OCI-LY1 (cell line): Measurements from ENCODE around the gene PRR5L.

Experiments used
- H2AFZ ChIP-seq: fragments of 200-600 bp; sonication (generic), shearing (Covaris generic); 2 replicates; pipeline ENCODE4 v1.6.0; 2014; ENCODE audit warnings: antibody characterized with exemption, mild to moderate bottlenecking, low read length
- H3F3A ChIP-seq: fragments of 200-600 bp; sonication (generic), shearing (Covaris generic); 2 replicates; pipeline ENCODE4 v1.6.0; 2014; ENCODE audit warnings: mild to moderate bottlenecking, antibody characterized with exemption, low read length, moderate library complexity; ENCODE audit not compliant: insufficient read depth
- H3K27ac ChIP-seq: fragments of 200-600 bp; sonication (generic); 2 replicates; pipeline ENCODE4 v1.5.1; 2014; ENCODE audit warnings: low read length, mixed run types, mild to moderate bottlenecking, low read depth; ENCODE audit not compliant: poor library complexity, severe bottlenecking
- H3K27me3 ChIP-seq: fragments of 200-600 bp; sonication (generic); 2 replicates; pipeline ENCODE4 v1.6.0; 2014; ENCODE audit warnings: antibody characterized with exemption, mild to moderate bottlenecking, low read length, moderate library complexity; ENCODE audit not compliant: insufficient read depth
- H3K36me3 ChIP-seq: fragments of 200-600 bp; sonication (generic); 2 replicates; pipeline ENCODE4 v1.6.1; 2014; ENCODE audit warnings: mild to moderate bottlenecking, antibody characterized with exemption, low read length, moderate library complexity, mixed read lengths; ENCODE audit not compliant: insufficient read depth
- H3K4me1 ChIP-seq: fragments of 200-600 bp; sonication (generic); 2 replicates; pipeline ENCODE4 v1.5.1; 2014; ENCODE audit warnings: mild to moderate bottlenecking, low read length, moderate library complexity; ENCODE audit not compliant: insufficient read depth, severe bottlenecking
- H3K4me2 ChIP-seq: fragments of 200-600 bp; sonication (generic), shearing (Covaris generic); 2 replicates; pipeline ENCODE4 v1.6.1; 2014; ENCODE audit warnings: low read length
- H3K4me3 ChIP-seq: fragments of 200-600 bp; sonication (generic); 2 replicates; pipeline ENCODE4 v1.5.1; 2014; ENCODE audit warnings: low read length, low read depth, mild to moderate bottlenecking, mixed read lengths; ENCODE audit not compliant: poor library complexity, severe bottlenecking
- H3K79me2 ChIP-seq: fragments of 200-600 bp; shearing (Covaris generic); 2 replicates; pipeline ENCODE4 v1.6.1; 2016; ENCODE audit warnings: mixed run types, low read length, mixed read lengths; ENCODE audit not compliant: insufficient read depth
- H3K9ac ChIP-seq: fragments of 200-600 bp; sonication (generic), shearing (Covaris generic); 2 replicates; pipeline ENCODE4 v1.6.1; 2014; ENCODE audit warnings: mild to moderate bottlenecking, low read length, mixed read lengths
- H3K9me2 ChIP-seq: fragments of 200-600 bp; sonication (generic), shearing (Covaris generic); 2 replicates; pipeline ENCODE4 v1.6.1; 2014; ENCODE audit warnings: low read depth, mild to moderate bottlenecking, low read length, mixed read lengths
- H3K9me3 ChIP-seq: fragments of 200-600 bp; shearing (Covaris generic); 2 replicates; pipeline ENCODE4 v1.6.1; 2014; ENCODE audit warnings: low read length, mixed read lengths
- H4K20me1 ChIP-seq: fragments of 200-600 bp; sonication (generic), shearing (Covaris generic); 2 replicates; pipeline ENCODE4 v1.6.0; 2016; ENCODE audit warnings: mild to moderate bottlenecking, low read length; ENCODE audit not compliant: insufficient read depth
- EZH2 ChIP-seq: fragments of 200-600 bp; sonication (generic), shearing (Covaris generic); IDR thresholded peaks from 2 replicates; pipeline ENCODE4 v1.8.0; 2017; ENCODE audit warnings: borderline replicate concordance, mixed run types, mild to moderate bottlenecking, antibody characterized with exemption, low read length, moderate library complexity, mixed read lengths
- TF ChIP-seq, protein P1 (sequence below): fragments of 200-600 bp; sonication (generic), shearing (Covaris generic); IDR thresholded peaks from 2 replicates; pipeline ENCODE4 v1.5.1; 2017; ENCODE audit warnings: mild to moderate bottlenecking, antibody characterized with exemption, low read length, moderate library complexity, mixed read lengths

The PRR5L gene

DNA sequence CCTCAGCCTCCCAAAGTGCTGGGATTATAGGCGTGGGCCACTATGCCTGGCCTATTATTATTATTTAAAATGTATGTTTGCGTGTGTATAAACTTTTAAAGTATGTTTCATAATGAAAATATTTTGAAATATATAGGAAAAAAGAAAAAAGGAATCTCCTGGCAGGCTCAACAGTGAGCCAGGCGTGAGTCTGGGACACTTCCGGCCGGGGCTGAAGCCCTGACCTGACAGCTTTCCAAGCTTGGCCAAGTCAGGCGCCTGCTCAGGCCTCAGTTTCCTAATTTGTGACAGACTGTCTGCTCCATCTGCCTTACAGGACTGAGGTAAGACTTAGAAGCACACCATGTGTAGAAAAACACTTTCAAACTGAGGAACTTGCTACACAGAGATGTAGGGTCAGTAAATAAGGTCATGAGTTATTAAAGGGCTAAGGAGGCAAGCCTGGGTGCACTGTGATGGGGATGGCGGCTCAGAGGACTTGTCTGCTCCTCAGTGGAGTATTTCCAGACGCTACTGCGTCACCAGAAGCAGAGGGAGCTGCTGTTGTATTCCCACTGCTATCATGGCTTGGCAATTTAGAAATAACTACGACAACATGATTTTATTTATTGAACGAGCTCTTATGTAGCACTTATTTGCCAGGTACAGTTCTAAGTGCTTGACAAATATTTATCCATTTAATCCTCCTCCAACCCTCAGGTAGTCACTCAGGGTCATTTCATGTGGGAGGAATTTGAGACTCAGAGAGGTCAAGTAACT is 100.1 kb downstream of the PRR5L start:
- 0 out of 2 replicates have a peak, but pooled peaks cover 4% of the 10 kb centered on the region for H3K27me3 ChIP-seq
- H3K9me2 ChIP-seq: no peaks in the 10 kb centered on the region
- H3K9ac ChIP-seq: no peak overlapping the region
- TF ChIP-seq EZH2: no peak
- TF ChIP-seq, protein P1, sequence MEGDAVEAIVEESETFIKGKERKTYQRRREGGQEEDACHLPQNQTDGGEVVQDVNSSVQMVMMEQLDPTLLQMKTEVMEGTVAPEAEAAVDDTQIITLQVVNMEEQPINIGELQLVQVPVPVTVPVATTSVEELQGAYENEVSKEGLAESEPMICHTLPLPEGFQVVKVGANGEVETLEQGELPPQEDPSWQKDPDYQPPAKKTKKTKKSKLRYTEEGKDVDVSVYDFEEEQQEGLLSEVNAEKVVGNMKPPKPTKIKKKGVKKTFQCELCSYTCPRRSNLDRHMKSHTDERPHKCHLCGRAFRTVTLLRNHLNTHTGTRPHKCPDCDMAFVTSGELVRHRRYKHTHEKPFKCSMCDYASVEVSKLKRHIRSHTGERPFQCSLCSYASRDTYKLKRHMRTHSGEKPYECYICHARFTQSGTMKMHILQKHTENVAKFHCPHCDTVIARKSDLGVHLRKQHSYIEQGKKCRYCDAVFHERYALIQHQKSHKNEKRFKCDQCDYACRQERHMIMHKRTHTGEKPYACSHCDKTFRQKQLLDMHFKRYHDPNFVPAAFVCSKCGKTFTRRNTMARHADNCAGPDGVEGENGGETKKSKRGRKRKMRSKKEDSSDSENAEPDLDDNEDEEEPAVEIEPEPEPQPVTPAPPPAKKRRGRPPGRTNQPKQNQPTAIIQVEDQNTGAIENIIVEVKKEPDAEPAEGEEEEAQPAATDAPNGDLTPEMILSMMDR: no peak
- H3K4me2 ChIP-seq: no peak overlapping the region
- H3F3A ChIP-seq: no peaks in the 10 kb centered on the region
- no peak overlapping the region for H3K4me3 ChIP-seq
- no peak overlapping the region for H2AFZ ChIP-seq
- no peaks in the 10 kb centered on the region for H4K20me1 ChIP-seq
- H3K79me2 ChIP-seq: no peaks in the 10 kb centered on the region
- no peak overlapping the region for H3K27ac ChIP-seq
- no peaks in the 10 kb centered on the region for H3K9me3 ChIP-seq
- no peaks in the 10 kb centered on the region for H3K36me3 ChIP-seq
- H3K4me1 ChIP-seq: no peaks in the 10 kb centered on the region

GRCh38 chr11:36398231-36398953 is 102.3 kb downstream of the PRR5L start:
- H2AFZ ChIP-seq: no peak overlapping the region
- no peak overlapping the region for H3K4me2 ChIP-seq
- TF ChIP-seq, protein P1: no peak
- no peak for TF ChIP-seq EZH2
- no peaks in the 10 kb centered on the region for H4K20me1 ChIP-seq
- H3K27me3 ChIP-seq: 0 out of 2 replicates have a peak, but pooled peaks cover 4% of the 10 kb centered on the region
- no peaks in the 10 kb centered on the region for H3K79me2 ChIP-seq
- H3K4me1 ChIP-seq: no peaks in the 10 kb centered on the region
- H3K9me3 ChIP-seq: no peaks in the 10 kb centered on the region
- H3F3A ChIP-seq: no peaks in the 10 kb centered on the region
- no peak overlapping the region for H3K9ac ChIP-seq
- no peak overlapping the region for H3K4me3 ChIP-seq
- no peaks in the 10 kb centered on the region for H3K36me3 ChIP-seq
- no peak overlapping the region for H3K27ac ChIP-seq
- H3K9me2 ChIP-seq: no peaks in the 10 kb centered on the region

- Histone ChIP-seq H3K27ac (no peak overlapping the region), H3K36me3 (no peaks in the 10 kb centered on the region), H3K4me1 (no peaks in the 10 kb centered on the region)
Measured at GRCh38 chr11:36399236-36399635, 103.1 kb downstream of the PRR5L start.

More at GRCh38 chr11:36399236-36399635, 103.1 kb downstream of the PRR5L start:
- TF ChIP-seq, protein P1: no peak
- no peak for TF ChIP-seq EZH2
- H3K9ac ChIP-seq: no peak overlapping the region
- no peaks in the 10 kb centered on the region for H3K9me3 ChIP-seq
- no peak overlapping the region for H3K4me2 ChIP-seq
- H3K9me2 ChIP-seq: no peaks in the 10 kb centered on the region
- no peaks in the 10 kb centered on the region for H3F3A ChIP-seq
- 0 out of 2 replicates have a peak, but pooled peaks cover 4% of the 10 kb centered on the region for H3K27me3 ChIP-seq
- H3K79me2 ChIP-seq: no peaks in the 10 kb centered on the region
- no peaks in the 10 kb centered on the region for H4K20me1 ChIP-seq
- no peak overlapping the region for H2AFZ ChIP-seq
- H3K4me3 ChIP-seq: no peak overlapping the region
